NCI-H1417 (cell line): ENCODE measurements around the gene PPP4R1.

Experiments used
- DNase-seq, 3 experiments: peaks; one replicate each; lab custom pipeline; 2025; lab: John Stamatoyannopoulos, UW

PPP4R1 gene

GRCh38 chr18:9549405-9549804, 65.0 kb downstream of the PPP4R1 start:
- DNase-seq, result no peak

- DNase-seq, result peak in 2 of 3 experiments; percentile 39 to 53
These were observed 66.6 kb downstream of the PPP4R1 start for GRCh38 chr18:9547782-9548181.

GRCh38 chr18:9546468-9546867, 67.9 kb downstream of the PPP4R1 start:
- DNase-seq, result no peak

GRCh38 chr18:9545029-9545428, 69.3 kb downstream of the PPP4R1 start:
- DNase-seq, result no peak

GRCh38 chr18:9542924-9543323, 71.4 kb downstream of the PPP4R1 start:
- DNase-seq, result no peak

- DNase-seq, result no peak
These were observed 74.4 kb downstream of the PPP4R1 start for GRCh38 chr18:9539938-9540337.

- no peak for DNase-seq
These were observed 75.1 kb downstream of the PPP4R1 start for GRCh38 chr18:9539283-9539682.

- DNase-seq, result no peak
These were observed 76.7 kb downstream of the PPP4R1 start for GRCh38 chr18:9537677-9538076.

- no peak for DNase-seq
These were observed 77.8 kb downstream of the PPP4R1 start for GRCh38 chr18:9536354-9537152.

- no peak for DNase-seq
These were observed 78.8 kb downstream of the PPP4R1 start for GRCh38 chr18:9535430-9535991.

GRCh38 chr18:9534844-9535243, 79.5 kb downstream of the PPP4R1 start:
- DNase-seq, result no peak

- DNase-seq, result no peak
These were observed 82.5 kb downstream of the PPP4R1 start for GRCh38 chr18:9531791-9532410.

- DNase-seq, result no peak
These were observed 83.9 kb downstream of the PPP4R1 start for GRCh38 chr18:9530226-9531009.

GRCh38 chr18:9526458-9526857, 87.9 kb downstream of the PPP4R1 start:
- no peak for DNase-seq

- DNase-seq, result peak in 2 of 3 experiments; percentile 24 to 77
These were observed 91.4 kb downstream of the PPP4R1 start for GRCh38 chr18:9522952-9523351.

GRCh38 chr18:9521770-9522169, 92.6 kb downstream of the PPP4R1 start:
- no peak for DNase-seq

GRCh38 chr18:9520666-9521065, 93.7 kb downstream of the PPP4R1 start:
- DNase-seq, result no peak

GRCh38 chr18:9519399-9519798, 95.0 kb downstream of the PPP4R1 start:
- no peak for DNase-seq

- DNase-seq, result no peak
These were observed 96.5 kb downstream of the PPP4R1 start for GRCh38 chr18:9517869-9518268.

- peak; percentile 32 to 69 (median 33) for DNase-seq
These were observed 97.8 kb downstream of the PPP4R1 start for GRCh38 chr18:9516437-9517064.

- DNase-seq, result no peak
These were observed 100.3 kb downstream of the PPP4R1 start for GRCh38 chr18:9513971-9514512.
